Astrocyte of the spinal cord (primary cell): Measurements from ENCODE around the gene KIF17.

Source experiments
- DNase-seq: peaks from one replicate; pipeline ENCODE4 v3.0.0; 2011; ENCODE audit warnings: low read depth, low spot score
- H3K4me3 ChIP-seq: 2 replicates; pipeline ENCODE4 v1.5.1; 2011; ENCODE audit warnings: low read depth, mild to moderate bottlenecking, low read length, moderate library complexity
- CTCF ChIP-seq: IDR thresholded peaks from 2 replicates; pipeline ENCODE4 v1.5.1; 2012; ENCODE audit warnings: low read depth, mild to moderate bottlenecking, low read length, inconsistent platforms
- in situ Hi-C: cut with HindIII; loops from 2 replicates; pipeline ENCODE4 v1.10.0; 2017; ENCODE audit warnings: low sequenced_read_pairs

Gene KIF17

GRCh38 chr1:20710469-20711284, 7.1 kb downstream of the KIF17 start:
- H3K4me3 ChIP-seq: no peak overlapping the region
- in situ Hi-C loops: no loop called here
- no peak for TF ChIP-seq CTCF
- DNase-seq: no peak

- H3K4me3 ChIP-seq: no peak overlapping the region
- in situ Hi-C loops: no loop called here
- TF ChIP-seq CTCF: no peak
- DNase-seq: no peak
Observed at GRCh38 chr1:20709868-20710267, 7.9 kb downstream of the KIF17 start.

- TF ChIP-seq CTCF: no peak
- in situ Hi-C loops: no loop called here
- no peak overlapping the region for H3K4me3 ChIP-seq
- no peak for DNase-seq
Observed at GRCh38 chr1:20708891-20709290, 8.9 kb downstream of the KIF17 start.

GRCh38 chr1:20708057-20708456, 9.8 kb downstream of the KIF17 start:
- H3K4me3 ChIP-seq: no peak overlapping the region
- in situ Hi-C loops: no loop called here
- TF ChIP-seq CTCF: no peak
- DNase-seq: no peak

- H3K4me3 ChIP-seq: no peak overlapping the region
- in situ Hi-C loops: no loop called here
- DNase-seq: no peak
- TF ChIP-seq CTCF: no peak
Observed at GRCh38 chr1:20706841-20707240, 11.0 kb downstream of the KIF17 start.

GRCh38 chr1:20705203-20705755, 12.5 kb downstream of the KIF17 start:
- DNase-seq: no peak

More at GRCh38 chr1:20705203-20705755, 12.5 kb downstream of the KIF17 start:
- TF ChIP-seq CTCF: no peak
- in situ Hi-C loops: no loop called here
- H3K4me3 ChIP-seq: no peak overlapping the region
